ENCODE data around the gene SLC44A5.
A peak's percentile ranks its signal among the peaks of the same experiment; 100 is the strongest.

SLC44A5 gene

GRCh38 chr1:75345538-75346292 lies 265.2 kb downstream of the SLC44A5 start:
- no CpG with 5 or more reads among the region's 2 CpGs for WGBS (ENCODE audit: extremely low coverage, insufficient coverage, insufficient read length)
- H4K8ac ChIP-seq (ENCODE audit: low read depth, low read length), result no peak overlapping the region
- H2BK5ac ChIP-seq (ENCODE audit: low read depth, low read length, poor library complexity), result no peak overlapping the region
- no peak overlapping the region for H3K27ac ChIP-seq (ENCODE audit: low read depth, low read length)
- H3K36me3 ChIP-seq (ENCODE audit: control insufficient read depth in 1 of 2, insufficient read depth in 2 of 2, low read length in 2 of 2), result no peaks in the 10 kb centered on the region
- no peaks in the 10 kb centered on the region for H3K79me1 ChIP-seq (ENCODE audit: low read length)
- no peak overlapping the region for H2BK120ac ChIP-seq (ENCODE audit: insufficient read depth, low read length, poor library complexity)
- H2AFZ ChIP-seq (ENCODE audit: insufficient read depth, low read length, poor library complexity), result no peak overlapping the region
- DNase-seq, result peak in 1 of 2 donors; percentile 50
- no peak overlapping the region for H2BK12ac ChIP-seq (ENCODE audit: low read length)
- no peak overlapping the region for H3K4me2 ChIP-seq (ENCODE audit: low read length)
- no peaks in the 10 kb centered on the region for H3K79me2 ChIP-seq (ENCODE audit: control insufficient read depth, insufficient read depth, low read length, poor library complexity)
- no peak overlapping the region for H2AK5ac ChIP-seq (ENCODE audit: low read length)
- no peak overlapping the region for H3K18ac ChIP-seq (ENCODE audit: low read length)
- no peaks in the 10 kb centered on the region for H3K27me3 ChIP-seq (ENCODE audit: insufficient read depth, low read length)
- no peak overlapping the region for H4K91ac ChIP-seq (ENCODE audit: low read depth, low read length)
- H3K9ac ChIP-seq (ENCODE audit: low read length), result no peak overlapping the region
- H3K4me3 ChIP-seq (ENCODE audit: low read depth, low read length), result no peak overlapping the region
- no peaks in the 10 kb centered on the region for H3K9me3 ChIP-seq (ENCODE audit: insufficient read depth, low read depth, low read length)
- H3K4me1 ChIP-seq (ENCODE audit: control insufficient read depth in 1 of 2, insufficient read depth in 2 of 2, low read length in 2 of 2), result no peaks in the 10 kb centered on the region
- no peak overlapping the region for H3K23ac ChIP-seq (ENCODE audit: low read length)
- H3K14ac ChIP-seq (ENCODE audit: low read length), result no peak overlapping the region
- no peak overlapping the region for H4K12ac ChIP-seq (ENCODE audit: low read depth, low read length)
- H3K4ac ChIP-seq (ENCODE audit: low read depth, low read length), result no peak overlapping the region

GRCh38 chr1:75342786-75343185 lies 268.1 kb downstream of the SLC44A5 start:
- H3K79me2 ChIP-seq (ENCODE audit: control insufficient read depth, insufficient read depth, low read length, poor library complexity), result no peaks in the 10 kb centered on the region
- no peak overlapping the region for H3K4me3 ChIP-seq (ENCODE audit: low read depth, low read length)
- H3K9ac ChIP-seq (ENCODE audit: low read length), result no peak overlapping the region
- no peak overlapping the region for H3K4ac ChIP-seq (ENCODE audit: low read depth, low read length)
- H3K36me3 ChIP-seq (ENCODE audit: control insufficient read depth in 1 of 2, insufficient read depth in 2 of 2, low read length in 2 of 2), result no peaks in the 10 kb centered on the region
- no peak overlapping the region for H4K91ac ChIP-seq (ENCODE audit: low read depth, low read length)
- no peak overlapping the region for H3K27ac ChIP-seq (ENCODE audit: low read depth, low read length)
- no peaks in the 10 kb centered on the region for H3K9me3 ChIP-seq (ENCODE audit: insufficient read depth, low read depth, low read length)
- H3K27me3 ChIP-seq (ENCODE audit: insufficient read depth, low read length), result no peaks in the 10 kb centered on the region
- H3K4me2 ChIP-seq (ENCODE audit: low read length), result no peak overlapping the region
- no peak overlapping the region for H2BK120ac ChIP-seq (ENCODE audit: insufficient read depth, low read length, poor library complexity)
- no peak overlapping the region for H3K18ac ChIP-seq (ENCODE audit: low read length)
- WGBS (ENCODE audit: extremely low coverage, insufficient coverage, insufficient read length), result no CpG with 5 or more reads among the region's 4 CpGs
- no peak for DNase-seq
- no peaks in the 10 kb centered on the region for H3K4me1 ChIP-seq (ENCODE audit: control insufficient read depth in 1 of 2, insufficient read depth in 2 of 2, low read length in 2 of 2)
- no peak overlapping the region for H2BK5ac ChIP-seq (ENCODE audit: low read depth, low read length, poor library complexity)
- H2AFZ ChIP-seq (ENCODE audit: insufficient read depth, low read length, poor library complexity), result no peak overlapping the region
- H3K79me1 ChIP-seq (ENCODE audit: low read length), result no peaks in the 10 kb centered on the region
- H2AK5ac ChIP-seq (ENCODE audit: low read length), result no peak overlapping the region
- no peak overlapping the region for H3K14ac ChIP-seq (ENCODE audit: low read length)
- no peak overlapping the region for H4K8ac ChIP-seq (ENCODE audit: low read depth, low read length)
- H4K12ac ChIP-seq (ENCODE audit: low read depth, low read length), result no peak overlapping the region
- H3K23ac ChIP-seq (ENCODE audit: low read length), result no peak overlapping the region
- H2BK12ac ChIP-seq (ENCODE audit: low read length), result no peak overlapping the region

DNA sequence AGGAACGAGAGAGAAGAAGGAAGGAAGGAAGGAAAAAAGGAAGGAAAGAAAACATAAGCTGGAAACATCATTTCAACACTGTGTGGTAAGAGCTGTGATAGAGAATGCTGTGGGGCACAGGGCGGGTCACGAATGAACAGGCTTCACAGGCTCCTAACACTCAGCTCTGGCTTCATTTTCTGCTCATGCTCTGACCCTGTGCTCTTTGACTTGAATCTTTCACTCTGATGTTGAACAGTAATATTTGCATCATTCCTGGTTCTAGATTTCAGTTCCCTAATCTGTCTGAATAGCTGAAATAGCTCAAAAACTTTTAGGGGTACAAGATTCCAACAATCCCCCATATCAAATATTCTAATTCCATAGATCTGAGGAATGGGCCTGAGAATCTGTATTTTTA lies 269.4 kb downstream of the SLC44A5 start:
- H3K4me3 ChIP-seq (ENCODE audit: low read depth, low read length), result no peak overlapping the region
- H3K4me1 ChIP-seq (ENCODE audit: control insufficient read depth in 1 of 2, insufficient read depth in 2 of 2, low read length in 2 of 2), result no peaks in the 10 kb centered on the region
- H2BK5ac ChIP-seq (ENCODE audit: low read depth, low read length, poor library complexity), result no peak overlapping the region
- no peak overlapping the region for H3K18ac ChIP-seq (ENCODE audit: low read length)
- H3K79me1 ChIP-seq (ENCODE audit: low read length), result no peaks in the 10 kb centered on the region
- H3K9ac ChIP-seq (ENCODE audit: low read length), result no peak overlapping the region
- no peak overlapping the region for H2AK5ac ChIP-seq (ENCODE audit: low read length)
- H2BK120ac ChIP-seq (ENCODE audit: insufficient read depth, low read length, poor library complexity), result no peak overlapping the region
- H3K4me2 ChIP-seq (ENCODE audit: low read length), result no peak overlapping the region
- H3K27ac ChIP-seq (ENCODE audit: low read depth, low read length), result no peak overlapping the region
- no peaks in the 10 kb centered on the region for H3K79me2 ChIP-seq (ENCODE audit: control insufficient read depth, insufficient read depth, low read length, poor library complexity)
- no peak overlapping the region for H2AFZ ChIP-seq (ENCODE audit: insufficient read depth, low read length, poor library complexity)
- H3K23ac ChIP-seq (ENCODE audit: low read length), result no peak overlapping the region
- no peak overlapping the region for H4K8ac ChIP-seq (ENCODE audit: low read depth, low read length)
- WGBS (ENCODE audit: extremely low coverage, insufficient coverage, insufficient read length), result no CpG with 5 or more reads among the region's 3 CpGs
- no peak overlapping the region for H3K14ac ChIP-seq (ENCODE audit: low read length)
- H3K27me3 ChIP-seq (ENCODE audit: insufficient read depth, low read length), result no peaks in the 10 kb centered on the region
- H3K4ac ChIP-seq (ENCODE audit: low read depth, low read length), result no peak overlapping the region
- H4K91ac ChIP-seq (ENCODE audit: low read depth, low read length), result no peak overlapping the region
- DNase-seq, result no peak
- no peak overlapping the region for H4K12ac ChIP-seq (ENCODE audit: low read depth, low read length)
- no peak overlapping the region for H2BK12ac ChIP-seq (ENCODE audit: low read length)
- no peaks in the 10 kb centered on the region for H3K9me3 ChIP-seq (ENCODE audit: insufficient read depth, low read depth, low read length)
- no peaks in the 10 kb centered on the region for H3K36me3 ChIP-seq (ENCODE audit: control insufficient read depth in 1 of 2, insufficient read depth in 2 of 2, low read length in 2 of 2)

GRCh38 chr1:75338616-75339483 lies 272.1 kb downstream of the SLC44A5 start:
- Histone ChIP-seq H3K27me3 (ENCODE audit: insufficient read depth, low read length) (no peaks in the 10 kb centered on the region), H3K79me2 (ENCODE audit: control insufficient read depth, insufficient read depth, low read length, poor library complexity) (no peaks in the 10 kb centered on the region), H3K9ac (ENCODE audit: low read length) (no peak overlapping the region), H3K18ac (ENCODE audit: low read length) (no peak overlapping the region), H3K4me1 (ENCODE audit: control insufficient read depth in 1 of 2, insufficient read depth in 2 of 2, low read length in 2 of 2) (no peaks in the 10 kb centered on the region), H3K36me3 (ENCODE audit: control insufficient read depth in 1 of 2, insufficient read depth in 2 of 2, low read length in 2 of 2) (no peaks in the 10 kb centered on the region), H4K91ac (ENCODE audit: low read depth, low read length) (no peak overlapping the region), H2BK120ac (ENCODE audit: insufficient read depth, low read length, poor library complexity) (no peak overlapping the region), H3K9me3 (ENCODE audit: insufficient read depth, low read depth, low read length) (no peaks in the 10 kb centered on the region), H3K79me1 (ENCODE audit: low read length) (no peaks in the 10 kb centered on the region), H2BK12ac (ENCODE audit: low read length) (no peak overlapping the region), H4K12ac (ENCODE audit: low read depth, low read length) (no peak overlapping the region), H2BK5ac (ENCODE audit: low read depth, low read length, poor library complexity) (no peak overlapping the region), H2AK5ac (ENCODE audit: low read length) (no peak overlapping the region), H3K14ac (ENCODE audit: low read length) (no peak overlapping the region), H3K23ac (ENCODE audit: low read length) (no peak overlapping the region), H3K27ac (ENCODE audit: low read depth, low read length) (no peak overlapping the region), H2AFZ (ENCODE audit: insufficient read depth, low read length, poor library complexity) (no peak overlapping the region), H3K4ac (ENCODE audit: low read depth, low read length) (no peak overlapping the region), H3K4me2 (ENCODE audit: low read length) (no peak overlapping the region), H4K8ac (ENCODE audit: low read depth, low read length) (no peak overlapping the region), H3K4me3 (ENCODE audit: low read depth, low read length) (no peak overlapping the region)
- no CpG with 5 or more reads among the region's 6 CpGs for WGBS (ENCODE audit: extremely low coverage, insufficient coverage, insufficient read length)
- DNase-seq, result no peak

Measured in trophoblast cell (in vitro differentiated cells and primary cell).